Activated naive CD8-positive, alpha-beta T cell (primary cell): ENCODE data around the gene OR5H14.
"Not testable (repeated sequence)": the region's sequence is repeated elsewhere in the genome, so short reads cannot be mapped to it uniquely, and the experiment has no call there.

ENCODE experiments used
- H3K27ac Mint-ChIP-seq: one replicate; pipeline ENCODE4 v1.8.0; 2021; ENCODE audit warnings: mixed read lengths
- H3K27me3 Mint-ChIP-seq: one replicate; pipeline ENCODE4 v1.8.0; 2021; ENCODE audit warnings: mixed read lengths
- H3K36me3 Mint-ChIP-seq: one replicate; pipeline ENCODE4 v1.8.0; 2021; ENCODE audit warnings: mixed read lengths
- H3K4me1 Mint-ChIP-seq: one replicate; pipeline ENCODE4 v1.8.0; 2021; ENCODE audit warnings: low read depth, mixed read lengths
- H3K4me3 Mint-ChIP-seq: one replicate; pipeline ENCODE4 v1.8.0; 2021; ENCODE audit warnings: mild to moderate bottlenecking, mixed read lengths
- H3K9me3 Mint-ChIP-seq: one replicate; pipeline ENCODE4 v1.8.0; 2021; ENCODE audit warnings: low read depth, mixed read lengths

Gene OR5H14

DNA sequence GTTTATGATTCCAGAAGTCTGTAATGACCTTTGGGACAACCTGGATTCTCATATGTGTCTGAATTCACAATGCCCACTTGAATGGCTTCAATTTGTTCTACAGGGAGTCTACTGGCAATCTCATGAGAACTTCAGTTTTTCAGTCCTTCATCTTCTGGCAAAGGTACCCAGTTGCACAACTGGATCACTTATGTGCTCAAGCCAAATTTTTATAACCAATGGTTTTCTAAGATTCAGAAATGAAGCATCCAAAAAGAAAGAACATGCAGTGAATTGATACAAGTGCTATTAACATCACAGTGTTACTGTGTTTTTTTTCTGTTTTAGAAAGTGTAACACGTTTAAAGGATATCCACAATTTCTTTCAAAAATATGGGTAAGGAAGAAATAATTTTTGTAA is at the start of gene OR5H14:
Gene OR5H14, plus strand, starts transcription at position 301 of the 400 bp plus-strand sequence. CDS start 1,907 bp downstream, outside the sequence.
- Mint-ChIP-seq H3K4me1 (no peaks in the 10 kb centered on the region), H3K27me3 (no peaks in the 10 kb centered on the region), H3K27ac (no peak within 1 kb of the TSS), H3K36me3 (no peaks in the 10 kb centered on the region), H3K9me3 (no peaks in the 10 kb centered on the region), H3K4me3 (no peak within 1 kb of the TSS)

DNA sequence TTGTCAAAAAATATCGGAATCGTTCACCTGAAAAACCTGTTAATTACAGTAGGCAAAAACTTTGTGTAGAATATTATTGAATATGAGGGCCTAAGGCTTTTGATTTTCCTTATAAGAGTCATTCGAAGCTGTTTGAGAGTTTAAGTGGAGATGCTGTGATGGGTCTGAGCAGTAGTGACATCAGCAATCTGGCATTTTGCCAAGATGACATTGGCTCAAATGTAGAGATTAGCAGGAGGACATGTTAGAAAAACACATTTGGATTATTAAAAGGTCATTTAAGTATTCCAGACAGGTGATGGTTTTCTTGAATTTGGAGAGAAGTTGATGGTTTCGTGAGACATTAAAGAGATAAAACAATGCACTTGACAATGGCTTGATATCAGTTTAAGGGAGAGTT is 47.4 kb upstream of the OR5H14 start:
- no peaks in the 10 kb centered on the region for H3K9me3 Mint-ChIP-seq
- no peaks in the 10 kb centered on the region for H3K27me3 Mint-ChIP-seq
- no peaks in the 10 kb centered on the region for H3K36me3 Mint-ChIP-seq
- H3K4me1 Mint-ChIP-seq = no peaks in the 10 kb centered on the region
- no peak overlapping the region for H3K4me3 Mint-ChIP-seq
- no peak overlapping the region for H3K27ac Mint-ChIP-seq

DNA sequence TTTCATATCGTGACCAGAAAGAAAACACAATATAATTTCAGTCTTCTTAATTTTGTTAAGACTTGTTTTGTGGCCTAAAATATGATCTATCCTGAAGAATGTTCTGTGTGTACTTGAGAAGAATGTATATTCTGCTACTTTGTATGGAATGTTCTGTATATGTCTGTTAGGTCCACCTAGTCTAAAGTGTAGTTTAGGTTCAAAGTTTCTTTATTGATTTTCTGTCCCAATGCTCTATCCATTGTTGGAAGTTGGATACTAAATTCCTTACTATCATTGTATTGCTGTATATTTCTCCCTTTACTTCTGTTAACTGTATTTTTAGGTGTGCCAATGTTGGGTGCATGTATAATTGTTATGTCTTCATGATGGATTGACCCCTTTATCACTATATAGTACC is 39.1 kb upstream of the OR5H14 start:
- H3K4me1 Mint-ChIP-seq = no peaks in the 10 kb centered on the region
- H3K27me3 Mint-ChIP-seq = peaks cover 9% of the 10 kb centered on the region
- no peak overlapping the region for H3K4me3 Mint-ChIP-seq
- H3K9me3 Mint-ChIP-seq = no peaks in the 10 kb centered on the region
- H3K36me3 Mint-ChIP-seq = no peaks in the 10 kb centered on the region
- H3K27ac Mint-ChIP-seq = no peak overlapping the region

DNA sequence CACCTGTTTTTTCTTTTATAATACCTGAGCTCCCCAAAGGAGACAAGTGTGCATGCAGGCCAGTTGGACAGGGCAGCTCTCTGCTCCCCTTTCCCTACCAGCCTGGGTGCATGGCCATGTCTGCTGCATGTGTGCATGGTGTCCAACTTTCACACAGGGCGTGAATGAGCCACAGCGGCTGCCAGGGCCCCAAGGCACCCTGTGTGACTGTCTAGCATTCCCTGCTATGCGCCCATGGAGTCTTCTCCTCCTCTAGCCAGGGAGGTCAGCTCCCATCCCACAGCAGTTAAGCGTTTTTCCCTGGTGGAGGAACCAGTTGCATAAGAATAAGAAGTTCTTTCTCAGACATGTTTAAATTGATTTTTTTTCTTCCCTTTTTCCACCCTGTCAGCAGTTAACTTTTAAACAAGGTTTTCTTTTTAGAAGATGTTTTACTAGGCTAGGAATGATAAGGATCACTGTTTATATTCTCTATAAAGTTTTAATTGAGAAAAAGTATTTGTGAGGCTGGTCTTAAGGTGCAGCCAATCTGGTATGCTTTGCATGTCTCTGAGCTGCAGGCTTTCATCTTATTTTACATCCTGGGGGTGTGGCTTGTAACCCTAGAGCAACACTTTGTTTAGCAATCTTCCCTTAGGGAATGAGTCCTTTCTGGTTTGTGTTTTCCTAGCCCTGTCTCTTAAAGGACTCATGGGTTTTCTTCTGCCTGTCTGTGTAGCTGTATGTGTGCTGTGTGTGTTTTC is 37.3 kb upstream of the OR5H14 start:
- H3K9me3 Mint-ChIP-seq = no peaks in the 10 kb centered on the region
- no peaks in the 10 kb centered on the region for H3K4me1 Mint-ChIP-seq
- no peak overlapping the region for H3K4me3 Mint-ChIP-seq
- no peaks in the 10 kb centered on the region for H3K36me3 Mint-ChIP-seq
- H3K27ac Mint-ChIP-seq = no peak overlapping the region
- H3K27me3 Mint-ChIP-seq = peaks cover 13% of the 10 kb centered on the region

DNA sequence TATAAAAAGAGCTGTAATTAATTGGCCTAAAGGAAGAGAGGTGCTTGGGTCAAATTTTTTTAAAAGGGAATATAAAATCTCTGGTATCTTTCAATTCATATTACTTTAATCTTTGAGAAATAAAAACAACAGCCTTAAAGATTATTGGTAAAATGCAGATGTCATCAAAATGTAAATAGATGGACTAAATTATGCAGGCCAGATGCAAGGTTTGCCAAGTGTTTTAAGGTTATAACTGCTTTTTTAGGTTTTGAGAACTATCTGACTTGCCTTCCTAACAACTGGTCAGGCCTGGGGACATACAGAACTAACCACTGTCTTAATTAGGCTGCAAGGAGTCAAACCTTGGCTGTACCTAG is 36.8 kb upstream of the OR5H14 start:
- H3K36me3 Mint-ChIP-seq = no peaks in the 10 kb centered on the region
- H3K27me3 Mint-ChIP-seq = peaks cover 13% of the 10 kb centered on the region
- no peak overlapping the region for H3K4me3 Mint-ChIP-seq
- no peak overlapping the region for H3K27ac Mint-ChIP-seq
- no peaks in the 10 kb centered on the region for H3K4me1 Mint-ChIP-seq
- H3K9me3 Mint-ChIP-seq = no peaks in the 10 kb centered on the region

DNA sequence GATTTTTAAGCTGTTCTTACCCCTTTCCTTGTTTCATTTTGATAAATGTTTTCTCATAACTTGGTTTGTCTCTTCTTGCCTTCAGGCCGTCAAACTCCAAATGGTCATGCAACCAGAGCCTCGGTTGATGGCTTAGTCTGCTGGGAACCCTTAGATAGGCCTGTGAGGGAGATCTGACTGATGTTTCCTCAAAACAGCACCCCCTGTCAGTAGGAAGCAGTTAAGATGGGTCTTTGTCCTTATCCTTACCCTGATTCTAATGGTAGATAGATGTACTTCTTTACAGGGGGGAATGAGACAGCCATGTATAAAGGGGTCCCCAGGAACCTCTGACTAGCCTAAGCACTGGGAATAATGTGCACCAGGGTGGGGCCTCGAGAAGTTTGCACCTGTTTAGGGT is 33.0 kb upstream of the OR5H14 start:
- Mint-ChIP-seq H3K4me1 (no peaks in the 10 kb centered on the region), H3K27me3 (peaks cover 10% of the 10 kb centered on the region), H3K36me3 (no peaks in the 10 kb centered on the region), H3K9me3 (no peaks in the 10 kb centered on the region), H3K4me3 (no peak overlapping the region), H3K27ac (no peak overlapping the region)

DNA sequence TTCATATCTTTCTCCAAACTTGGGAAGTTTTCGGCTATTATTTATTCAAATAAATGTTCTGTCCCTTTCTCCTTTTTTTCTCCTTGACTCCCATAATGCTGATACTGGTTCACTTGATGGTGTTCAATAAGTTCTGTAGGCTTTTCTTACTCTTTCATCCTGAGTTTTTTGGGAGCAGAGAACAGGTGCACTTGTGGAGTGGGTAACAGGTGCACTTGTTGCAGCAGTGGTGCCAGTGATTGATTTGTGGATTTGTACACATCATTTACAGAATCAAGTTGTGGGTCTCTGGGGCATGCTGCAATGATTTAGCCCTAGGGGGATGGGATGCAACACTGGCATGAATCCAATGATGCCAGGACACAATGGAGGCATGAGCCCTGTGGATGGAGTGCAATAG is 31.6 kb upstream of the OR5H14 start:
- H3K4me3 Mint-ChIP-seq = no peak overlapping the region
- no peaks in the 10 kb centered on the region for H3K4me1 Mint-ChIP-seq
- no peak overlapping the region for H3K27ac Mint-ChIP-seq
- no peaks in the 10 kb centered on the region for H3K36me3 Mint-ChIP-seq
- no peaks in the 10 kb centered on the region for H3K9me3 Mint-ChIP-seq
- H3K27me3 Mint-ChIP-seq = peaks cover 10% of the 10 kb centered on the region

DNA sequence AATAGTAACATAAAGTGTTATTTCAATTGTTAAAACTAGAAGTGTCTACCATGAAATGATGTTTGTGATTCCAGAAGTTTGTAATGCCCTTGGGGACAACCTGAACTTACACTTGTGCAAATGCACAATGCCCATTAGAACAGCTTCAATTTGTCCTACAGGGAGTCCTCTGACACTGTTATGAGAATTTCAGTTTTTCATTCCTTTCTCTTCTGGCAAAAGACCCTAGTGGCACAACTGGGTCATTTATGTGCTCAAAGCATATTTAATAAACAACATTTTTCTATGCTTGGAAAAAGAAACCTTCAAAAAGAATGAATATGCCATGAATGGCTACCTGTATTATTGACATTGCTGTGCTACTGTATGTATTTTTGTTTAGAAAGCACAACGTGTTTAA is 16.9 kb upstream of the OR5H14 start, which contains the start of gene OR5H1:
Gene OR5H1, plus strand, starts transcription at position 301 of the 400 bp plus-strand sequence. CDS start 1,977 bp downstream, outside the sequence.
- no peaks in the 10 kb centered on the region for H3K4me1 Mint-ChIP-seq
- H3K4me3 Mint-ChIP-seq = no peak within 1 kb of the TSS
- no peaks in the 10 kb centered on the region for H3K9me3 Mint-ChIP-seq
- no peaks in the 10 kb centered on the region for H3K27me3 Mint-ChIP-seq
- H3K27ac Mint-ChIP-seq = no peak within 1 kb of the TSS
- H3K36me3 Mint-ChIP-seq = no peaks in the 10 kb centered on the region

DNA sequence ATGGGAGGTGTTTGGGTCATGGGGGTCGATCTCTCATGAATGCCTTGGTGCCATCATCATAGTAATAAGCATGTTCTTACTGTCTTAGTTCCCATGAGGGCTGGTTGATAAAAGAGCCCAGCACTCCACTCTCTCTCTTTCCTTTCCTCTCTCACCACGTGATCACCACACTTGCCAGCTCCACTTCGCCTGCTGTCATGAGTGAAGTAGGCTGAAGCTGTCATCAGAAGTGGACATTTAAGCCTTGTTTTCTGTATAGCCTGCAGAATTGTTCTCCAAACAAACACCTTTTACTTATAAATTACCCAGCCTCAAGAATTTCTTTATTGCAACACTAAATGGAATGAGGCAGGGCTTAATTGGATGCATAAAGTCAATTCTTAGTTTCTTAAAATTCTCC is 10.6 kb upstream of the OR5H14 start:
- Mint-ChIP-seq H3K9me3 (no peaks in the 10 kb centered on the region), H3K27me3 (peaks cover 3% of the 10 kb centered on the region), H3K27ac (no peak overlapping the region), H3K4me3 (no peak overlapping the region), H3K36me3 (no peaks in the 10 kb centered on the region), H3K4me1 (no peaks in the 10 kb centered on the region)

DNA sequence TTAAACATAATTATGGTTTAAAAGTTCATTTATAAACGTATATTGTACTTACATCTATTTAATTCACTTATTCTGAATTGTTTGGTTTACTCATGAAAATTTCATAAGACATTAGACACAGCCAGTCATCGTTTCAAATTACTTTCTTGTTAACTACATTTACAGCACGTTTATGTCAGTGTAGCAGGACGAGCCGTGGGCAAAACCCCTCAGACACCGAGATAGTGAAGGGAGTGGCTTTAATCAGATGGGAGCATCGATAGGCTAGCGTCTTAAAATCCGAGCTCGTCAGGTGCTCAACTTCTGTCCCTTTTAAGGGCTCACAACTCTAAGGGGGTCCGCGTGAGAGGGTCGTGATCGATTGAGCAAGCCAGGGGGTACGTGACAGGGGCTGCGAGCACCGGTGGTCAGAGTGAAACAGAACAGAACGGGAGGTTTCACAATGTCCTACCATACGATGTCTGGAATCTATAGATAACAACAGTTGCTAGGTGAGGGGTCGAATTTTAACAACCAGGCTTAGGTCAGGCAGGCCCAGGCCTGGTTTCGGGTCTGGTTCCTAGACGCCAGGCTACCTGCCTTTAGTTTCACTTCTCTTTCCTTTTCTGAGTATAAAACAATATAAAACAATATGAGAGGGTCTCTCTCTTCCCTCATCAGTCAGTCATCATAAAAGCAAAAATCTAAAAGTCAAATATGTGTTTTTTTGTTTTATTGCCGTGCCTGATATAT is 9.3 kb upstream of the OR5H14 start:
- H3K36me3 Mint-ChIP-seq, H3K27me3 Mint-ChIP-seq, H3K4me1 Mint-ChIP-seq, H3K9me3 Mint-ChIP-seq, H3K27ac Mint-ChIP-seq, H3K4me3 Mint-ChIP-seq: not testable (repeated sequence)

DNA sequence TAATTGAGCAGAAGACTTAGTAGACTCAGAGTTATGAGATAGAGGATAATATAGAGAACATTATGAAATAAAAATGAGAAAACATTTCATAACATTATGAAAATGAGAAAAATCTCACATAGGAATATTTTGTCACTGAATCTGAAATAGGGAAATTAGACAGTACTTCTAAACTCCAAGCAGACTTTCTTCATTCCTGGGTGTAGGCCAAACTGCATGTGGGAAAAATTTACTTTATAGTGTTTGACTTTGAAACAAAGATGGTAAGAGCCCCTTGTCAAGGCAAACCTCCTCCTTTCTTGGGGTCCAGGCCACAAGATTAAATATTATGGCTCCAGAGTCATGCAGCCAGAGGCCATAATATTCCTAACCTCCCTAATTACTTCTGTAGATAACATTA is 6.7 kb upstream of the OR5H14 start:
- H3K27ac Mint-ChIP-seq = no peak overlapping the region
- H3K27me3 Mint-ChIP-seq = peaks cover 3% of the 10 kb centered on the region
- no peak overlapping the region for H3K4me3 Mint-ChIP-seq
- no peaks in the 10 kb centered on the region for H3K4me1 Mint-ChIP-seq
- no peaks in the 10 kb centered on the region for H3K36me3 Mint-ChIP-seq
- no peaks in the 10 kb centered on the region for H3K9me3 Mint-ChIP-seq

DNA sequence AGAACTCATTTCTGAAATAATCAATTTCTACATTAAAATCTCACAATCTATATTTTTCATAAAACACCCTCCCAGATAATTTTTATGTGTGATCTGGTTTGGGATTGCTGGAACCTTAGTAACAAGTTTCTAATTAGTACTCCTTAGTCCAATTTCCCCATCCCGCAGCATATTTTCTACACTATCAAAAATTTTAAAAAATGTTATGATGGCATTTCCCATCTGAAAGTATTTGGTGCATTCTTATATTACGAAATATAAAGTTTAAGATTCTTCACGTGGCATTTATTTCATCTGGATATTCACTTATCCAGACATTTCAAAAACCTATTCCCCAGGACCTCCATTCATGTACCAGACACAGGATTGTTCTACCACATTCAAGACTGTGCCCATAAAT is 1.5 kb downstream of the OR5H14 start:
- no peaks in the 10 kb centered on the region for H3K27me3 Mint-ChIP-seq
- no peaks in the 10 kb centered on the region for H3K9me3 Mint-ChIP-seq
- no peaks in the 10 kb centered on the region for H3K36me3 Mint-ChIP-seq
- no peak overlapping the region for H3K4me3 Mint-ChIP-seq
- no peak overlapping the region for H3K27ac Mint-ChIP-seq
- no peaks in the 10 kb centered on the region for H3K4me1 Mint-ChIP-seq

DNA sequence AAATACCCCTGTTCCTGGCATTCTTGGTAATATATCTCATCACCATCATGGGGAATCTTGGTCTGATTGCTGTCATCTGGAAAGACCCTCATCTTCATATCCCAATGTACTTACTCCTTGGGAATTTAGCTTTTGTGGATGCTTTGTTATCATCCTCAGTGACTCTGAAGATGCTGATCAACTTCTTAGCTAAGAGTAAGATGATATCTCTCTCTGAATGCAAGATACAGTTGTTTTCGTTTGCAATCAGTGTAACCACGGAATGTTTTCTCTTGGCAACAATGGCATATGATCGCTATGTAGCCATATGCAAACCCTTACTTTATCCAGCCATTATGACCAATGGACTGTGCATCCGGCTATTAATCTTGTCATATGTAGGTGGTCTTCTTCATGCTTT is 2.2 kb downstream of the OR5H14 start:
- not testable (repeated sequence) for H3K36me3 Mint-ChIP-seq, H3K4me3 Mint-ChIP-seq, H3K4me1 Mint-ChIP-seq, H3K9me3 Mint-ChIP-seq, H3K27me3 Mint-ChIP-seq, H3K27ac Mint-ChIP-seq

DNA sequence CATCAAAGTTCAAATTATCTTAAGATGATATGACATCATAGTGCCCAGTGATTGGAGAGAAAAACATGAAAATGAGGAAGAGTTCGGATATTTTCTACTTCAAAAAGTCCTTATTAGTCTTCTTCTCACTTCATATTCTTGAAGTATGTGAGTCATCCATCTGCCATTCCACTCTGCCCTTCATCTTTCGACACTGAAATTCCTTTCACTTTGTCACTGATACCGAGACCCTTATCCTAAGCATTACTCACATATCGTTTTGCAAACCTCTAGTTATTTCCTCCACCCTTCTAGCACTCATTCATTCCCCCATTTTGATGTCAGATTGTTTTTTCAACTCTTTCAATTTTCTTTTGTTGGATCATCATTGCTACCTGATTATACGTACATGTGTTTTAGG is 4.0 kb downstream of the OR5H14 start:
- Mint-ChIP-seq H3K27me3 (no peaks in the 10 kb centered on the region), H3K36me3 (no peaks in the 10 kb centered on the region), H3K4me3 (no peak overlapping the region), H3K4me1 (no peaks in the 10 kb centered on the region), H3K27ac (no peak overlapping the region), H3K9me3 (no peaks in the 10 kb centered on the region)

DNA sequence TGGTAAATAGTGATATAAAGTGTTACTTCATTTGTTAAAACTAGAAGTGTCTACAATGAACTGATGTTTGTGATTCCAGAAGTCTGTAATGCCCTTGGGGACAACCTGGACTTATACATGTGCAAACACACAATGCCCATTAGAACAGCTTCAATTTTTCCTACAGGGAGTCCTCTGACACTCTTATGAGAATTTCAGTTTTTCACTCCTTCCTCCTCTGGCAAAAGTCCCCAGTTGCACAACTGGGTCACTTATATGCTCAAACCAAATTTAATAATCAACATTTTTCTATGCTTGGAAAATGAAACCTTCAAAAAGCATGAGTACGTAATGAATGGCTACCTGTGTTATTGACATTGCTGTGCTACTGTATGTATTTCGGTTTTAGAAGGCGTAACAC is 19.1 kb downstream of the OR5H14 start, which contains the start of gene OR5H15:
Gene OR5H15, plus strand, starts transcription at position 301 of the 400 bp plus-strand sequence. CDS start 2,004 bp downstream, outside the sequence.
- no peak within 1 kb of the TSS for H3K27ac Mint-ChIP-seq
- no peaks in the 10 kb centered on the region for H3K36me3 Mint-ChIP-seq
- peaks cover 6% of the 10 kb centered on the region for H3K27me3 Mint-ChIP-seq
- H3K4me1 Mint-ChIP-seq = no peaks in the 10 kb centered on the region
- H3K9me3 Mint-ChIP-seq = no peaks in the 10 kb centered on the region
- no peak within 1 kb of the TSS for H3K4me3 Mint-ChIP-seq

DNA sequence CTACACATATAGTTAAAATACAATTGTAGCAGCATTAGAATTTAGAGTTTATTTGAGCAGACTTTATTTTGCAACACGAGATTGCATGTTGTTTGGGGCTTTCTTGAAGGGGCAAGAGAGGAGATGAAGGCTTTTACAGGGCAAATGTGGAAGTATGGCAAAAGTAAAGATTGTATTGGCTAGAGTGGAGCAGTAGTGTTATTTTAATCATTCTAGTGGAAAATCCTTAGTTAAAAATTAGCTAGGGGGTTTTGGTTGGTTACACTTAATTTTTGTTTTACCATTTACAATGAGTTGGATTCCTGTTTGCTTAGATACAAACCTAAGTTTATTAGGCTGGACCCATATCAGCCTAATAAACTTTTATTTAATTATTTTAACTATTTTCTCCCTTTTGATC is 23.8 kb downstream of the OR5H14 start:
- H3K4me1 Mint-ChIP-seq = no peaks in the 10 kb centered on the region
- H3K27me3 Mint-ChIP-seq = peaks cover 6% of the 10 kb centered on the region
- no peaks in the 10 kb centered on the region for H3K36me3 Mint-ChIP-seq
- H3K4me3 Mint-ChIP-seq = no peak overlapping the region
- no peak overlapping the region for H3K27ac Mint-ChIP-seq
- no peaks in the 10 kb centered on the region for H3K9me3 Mint-ChIP-seq
